Measurements from ENCODE around the gene MYL12A.

The MYL12A gene

DNA sequence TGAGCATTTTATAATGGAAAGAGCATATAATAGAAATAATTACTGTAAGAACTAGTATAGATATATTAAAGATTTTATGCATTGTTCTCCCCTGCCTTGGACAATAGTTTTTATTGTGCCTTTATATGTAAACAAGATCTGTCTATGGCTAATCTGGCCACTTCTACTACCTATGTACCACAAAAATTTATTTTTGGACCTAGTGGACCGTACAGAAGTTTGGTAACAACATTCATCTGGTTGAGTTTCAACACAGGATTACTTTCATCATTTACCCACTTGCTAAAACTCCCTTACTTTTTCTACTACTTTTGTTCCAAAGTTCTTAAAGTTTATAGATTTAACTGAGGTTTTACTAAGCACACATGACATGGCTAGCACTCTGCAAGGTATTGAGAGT lies 14.6 kb upstream of the MYL12A start:
- H3K4me3 ChIP-seq (ENCODE audit: low read depth, low read length), result no peak overlapping the region
- no peak for DNase-seq (ENCODE audit: low read depth)
- TF ChIP-seq, protein P1, sequence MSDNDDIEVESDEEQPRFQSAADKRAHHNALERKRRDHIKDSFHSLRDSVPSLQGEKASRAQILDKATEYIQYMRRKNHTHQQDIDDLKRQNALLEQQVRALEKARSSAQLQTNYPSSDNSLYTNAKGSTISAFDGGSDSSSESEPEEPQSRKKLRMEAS (IDR thresholded peaks at IDR 0.05; ENCODE audit: low read depth, low read length), result no peak
- TF ChIP-seq MYC (IDR thresholded peaks at IDR 0.05; ENCODE audit: low read depth, low read length) (no peak), POLR2A (IDR thresholded peaks at IDR 0.05; ENCODE audit: extremely low read depth, insufficient read length) (no peak)
- TF ChIP-seq, protein P2, sequence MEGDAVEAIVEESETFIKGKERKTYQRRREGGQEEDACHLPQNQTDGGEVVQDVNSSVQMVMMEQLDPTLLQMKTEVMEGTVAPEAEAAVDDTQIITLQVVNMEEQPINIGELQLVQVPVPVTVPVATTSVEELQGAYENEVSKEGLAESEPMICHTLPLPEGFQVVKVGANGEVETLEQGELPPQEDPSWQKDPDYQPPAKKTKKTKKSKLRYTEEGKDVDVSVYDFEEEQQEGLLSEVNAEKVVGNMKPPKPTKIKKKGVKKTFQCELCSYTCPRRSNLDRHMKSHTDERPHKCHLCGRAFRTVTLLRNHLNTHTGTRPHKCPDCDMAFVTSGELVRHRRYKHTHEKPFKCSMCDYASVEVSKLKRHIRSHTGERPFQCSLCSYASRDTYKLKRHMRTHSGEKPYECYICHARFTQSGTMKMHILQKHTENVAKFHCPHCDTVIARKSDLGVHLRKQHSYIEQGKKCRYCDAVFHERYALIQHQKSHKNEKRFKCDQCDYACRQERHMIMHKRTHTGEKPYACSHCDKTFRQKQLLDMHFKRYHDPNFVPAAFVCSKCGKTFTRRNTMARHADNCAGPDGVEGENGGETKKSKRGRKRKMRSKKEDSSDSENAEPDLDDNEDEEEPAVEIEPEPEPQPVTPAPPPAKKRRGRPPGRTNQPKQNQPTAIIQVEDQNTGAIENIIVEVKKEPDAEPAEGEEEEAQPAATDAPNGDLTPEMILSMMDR (IDR thresholded peaks at IDR 0.05; ENCODE audit: low read depth, low read length), result no peak

DNA sequence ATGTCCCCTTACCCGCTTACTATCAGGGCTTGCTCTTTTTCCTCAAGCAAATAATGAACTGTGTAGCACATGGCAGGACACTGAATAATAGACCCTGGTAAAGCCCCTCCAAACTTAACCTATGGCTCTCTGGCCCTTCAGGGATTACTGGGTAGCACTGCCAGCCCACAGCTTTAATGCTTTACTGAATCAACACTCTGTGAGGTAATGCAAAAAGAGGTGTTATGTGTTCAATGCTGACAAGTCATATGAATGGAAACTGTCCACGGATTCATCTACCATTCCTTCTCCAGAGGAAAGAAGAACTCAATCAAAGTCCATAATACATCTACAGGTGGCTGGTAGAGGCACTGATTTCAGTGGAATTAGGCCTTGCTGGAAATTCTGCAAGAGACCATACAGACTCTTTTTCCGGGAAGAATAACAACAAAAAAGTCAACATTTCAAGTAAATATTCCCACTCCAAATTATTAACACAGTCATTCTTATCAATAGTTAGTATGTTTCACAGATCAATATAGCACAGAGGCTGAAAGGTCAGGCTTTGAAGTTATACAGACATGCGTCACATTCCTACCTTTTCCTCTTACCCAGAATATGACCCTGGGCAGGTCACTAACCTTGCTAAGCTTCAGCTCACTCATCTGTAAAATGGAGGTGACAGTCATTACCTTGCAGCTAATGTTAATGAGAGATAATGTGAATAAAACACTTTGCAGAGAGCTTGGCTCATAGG lies 14.0 kb upstream of the MYL12A start:
- DNase-seq (ENCODE audit: low read depth), result no peak
- H3K4me3 ChIP-seq (ENCODE audit: low read depth, low read length), result no peak overlapping the region
- no peak for TF ChIP-seq MYC (IDR thresholded peaks at IDR 0.05; ENCODE audit: low read depth, low read length)
- TF ChIP-seq, protein P1 (IDR thresholded peaks at IDR 0.05; ENCODE audit: low read depth, low read length), result no peak
- TF ChIP-seq, protein P2 (IDR thresholded peaks at IDR 0.05; ENCODE audit: low read depth, low read length), result no peak
- no peak for TF ChIP-seq POLR2A (IDR thresholded peaks at IDR 0.05; ENCODE audit: extremely low read depth, insufficient read length)

DNA sequence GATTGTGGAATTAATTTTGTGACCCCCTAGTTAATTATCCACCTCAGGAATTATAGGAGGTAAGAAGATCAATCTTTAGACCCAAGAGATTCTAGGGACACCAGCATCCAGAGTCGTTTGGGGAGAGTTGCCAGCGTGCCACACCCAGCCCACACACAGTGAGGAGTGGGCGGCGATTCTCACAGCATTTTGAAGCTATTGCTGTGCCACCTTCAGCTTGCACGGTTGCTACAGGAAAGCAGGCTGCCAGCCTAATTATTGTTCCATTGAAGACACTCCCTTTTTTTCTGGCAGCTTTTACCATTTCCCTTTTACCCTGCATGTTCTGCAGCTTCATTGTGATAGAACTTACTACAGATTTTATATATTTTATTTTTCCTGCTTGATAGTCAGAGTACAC lies 13.1 kb upstream of the MYL12A start:
- H3K4me3 ChIP-seq (ENCODE audit: low read depth, low read length), result no peak overlapping the region
- no peak for DNase-seq (ENCODE audit: low read depth)
- no peak for TF ChIP-seq MYC (IDR thresholded peaks at IDR 0.05; ENCODE audit: low read depth, low read length)
- TF ChIP-seq, protein P2 (IDR thresholded peaks at IDR 0.05; ENCODE audit: low read depth, low read length), result no peak
- TF ChIP-seq, protein P1 (IDR thresholded peaks at IDR 0.05; ENCODE audit: low read depth, low read length), result no peak
- TF ChIP-seq POLR2A (IDR thresholded peaks at IDR 0.05; ENCODE audit: extremely low read depth, insufficient read length), result no peak

DNA sequence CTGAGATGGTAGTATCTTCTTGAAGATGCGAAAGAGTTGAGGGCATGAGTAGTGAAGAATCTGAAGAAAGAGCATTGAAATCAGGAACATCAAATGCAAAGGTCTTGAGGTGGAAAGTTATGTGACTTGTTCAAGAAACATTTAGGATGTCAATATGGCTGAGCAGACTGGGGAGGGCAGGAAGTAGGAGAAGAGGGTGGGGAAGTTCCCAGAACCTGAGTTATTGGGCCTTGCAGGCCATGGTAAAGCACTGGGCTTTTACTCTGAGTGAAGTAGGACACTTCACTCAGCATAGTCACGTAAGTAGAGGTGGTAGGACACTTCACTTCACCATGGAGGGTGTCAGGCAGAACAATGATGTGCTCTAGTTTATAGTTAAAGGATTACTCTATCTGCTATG lies 11.8 kb upstream of the MYL12A start:
- TF ChIP-seq, protein P2 (IDR thresholded peaks at IDR 0.05; ENCODE audit: low read depth, low read length), result no peak
- no peak for TF ChIP-seq POLR2A (IDR thresholded peaks at IDR 0.05; ENCODE audit: extremely low read depth, insufficient read length)
- TF ChIP-seq, protein P1 (IDR thresholded peaks at IDR 0.05; ENCODE audit: low read depth, low read length), result no peak
- no peak for TF ChIP-seq MYC (IDR thresholded peaks at IDR 0.05; ENCODE audit: low read depth, low read length)
- DNase-seq (ENCODE audit: low read depth), result no peak

DNA sequence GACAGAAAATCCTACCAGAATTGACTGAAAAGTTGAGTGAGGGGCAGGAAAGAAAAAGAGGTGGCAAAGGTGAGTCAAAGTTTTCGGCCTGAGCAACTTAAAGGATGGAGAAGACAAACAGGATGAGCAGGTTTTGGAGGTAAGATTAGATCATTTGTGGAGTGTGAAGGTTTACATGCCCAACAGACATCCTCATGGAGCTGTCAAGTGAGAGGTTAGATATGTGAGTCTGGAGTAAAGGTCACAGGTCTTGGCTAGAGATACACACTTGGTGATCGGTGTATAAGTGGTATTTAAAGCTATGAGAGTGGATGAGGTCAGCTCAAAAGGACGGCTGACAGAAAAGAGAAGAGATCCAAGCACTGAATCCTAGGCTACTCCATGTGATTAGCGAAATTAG lies 11.1 kb upstream of the MYL12A start:
- no peak for DNase-seq (ENCODE audit: low read depth)
- no peak overlapping the region for H3K4me3 ChIP-seq (ENCODE audit: low read depth, low read length)
- TF ChIP-seq POLR2A (IDR thresholded peaks at IDR 0.05; ENCODE audit: extremely low read depth, insufficient read length) (no peak), MYC (IDR thresholded peaks at IDR 0.05; ENCODE audit: low read depth, low read length) (no peak)
- TF ChIP-seq, protein P2 (IDR thresholded peaks at IDR 0.05; ENCODE audit: low read depth, low read length), result no peak
- TF ChIP-seq, protein P1 (IDR thresholded peaks at IDR 0.05; ENCODE audit: low read depth, low read length), result no peak

More for the DNA sequence above, 11.8 kb upstream of the MYL12A start:
- H3K4me3 ChIP-seq (ENCODE audit: low read depth, low read length), result no peak overlapping the region

Data from NB4 (cell line).